ENCODE results near the gene KCNK3.

Gene KCNK3

GRCh38 chr2:26692897-26693849 lies 651 bp downstream of the KCNK3 start:
- Histone ChIP-seq H3K27me3 (ENCODE audit: insufficient read depth, low read depth) (peaks cover 32% of the 10 kb centered on the region), H3K4me3 (IDR thresholded peaks at IDR 0.05; ENCODE audit: insufficient read depth, low read depth, low read length) (no peak overlapping the region), H3K79me2 (ENCODE audit: insufficient read depth, low read depth) (no peaks in the 10 kb centered on the region), H3K36me3 (ENCODE audit: insufficient read depth) (no peaks in the 10 kb centered on the region), H4K20me1 (ENCODE audit: insufficient read depth) (no peaks in the 10 kb centered on the region), H3K9ac (no peak overlapping the region), H3K4me2 (no peak overlapping the region), H3K27ac (no peak overlapping the region), H3K4me1 (ENCODE audit: low read depth, poor library complexity, severe bottlenecking) (no peaks in the 10 kb centered on the region), H2AFZ (ENCODE audit: low read depth) (no peak overlapping the region)
- TF ChIP-seq CTCF (conservative IDR thresholded peaks at IDR 0.05; ENCODE audit: low read depth, low read length) = no peak

- no peaks in the 10 kb centered on the region for H3K4me1 ChIP-seq (ENCODE audit: low read depth, poor library complexity, severe bottlenecking)
- peaks cover 41% of the 10 kb centered on the region for H3K27me3 ChIP-seq (ENCODE audit: insufficient read depth, low read depth)
Measured at GRCh38 chr2:26694001-26694400, 1.5 kb downstream of the KCNK3 start.

GRCh38 chr2:26696351-26696816 lies 3.9 kb downstream of the KCNK3 start:
- no peak for TF ChIP-seq CTCF (conservative IDR thresholded peaks at IDR 0.05; ENCODE audit: low read depth, low read length)
- Histone ChIP-seq H3K36me3 (ENCODE audit: insufficient read depth) (no peaks in the 10 kb centered on the region), H2AFZ (ENCODE audit: low read depth) (no peak overlapping the region), H4K20me1 (ENCODE audit: insufficient read depth) (no peaks in the 10 kb centered on the region), H3K79me2 (ENCODE audit: insufficient read depth, low read depth) (no peaks in the 10 kb centered on the region), H3K4me1 (ENCODE audit: low read depth, poor library complexity, severe bottlenecking) (no peaks in the 10 kb centered on the region), H3K27me3 (ENCODE audit: insufficient read depth, low read depth) (peaks cover 58% of the 10 kb centered on the region), H3K27ac (no peak overlapping the region), H3K4me2 (no peak overlapping the region), H3K9ac (no peak overlapping the region), H3K4me3 (IDR thresholded peaks at IDR 0.05; ENCODE audit: insufficient read depth, low read depth, low read length) (no peak overlapping the region)

More at GRCh38 chr2:26694001-26694400, 1.5 kb downstream of the KCNK3 start:
- H3K79me2 ChIP-seq (ENCODE audit: insufficient read depth, low read depth) = no peaks in the 10 kb centered on the region
- no peaks in the 10 kb centered on the region for H4K20me1 ChIP-seq (ENCODE audit: insufficient read depth)
- H3K9ac ChIP-seq = no peak overlapping the region
- H3K36me3 ChIP-seq (ENCODE audit: insufficient read depth) = no peaks in the 10 kb centered on the region
- no peak overlapping the region for H3K27ac ChIP-seq
- no peak overlapping the region for H3K4me2 ChIP-seq
- no peak overlapping the region for H3K4me3 ChIP-seq (IDR thresholded peaks at IDR 0.05; ENCODE audit: insufficient read depth, low read depth, low read length)
- H2AFZ ChIP-seq (ENCODE audit: low read depth) = no peak overlapping the region
- TF ChIP-seq CTCF (conservative IDR thresholded peaks at IDR 0.05; ENCODE audit: low read depth, low read length) = no peak

GRCh38 chr2:26697425-26697824 lies 4.9 kb downstream of the KCNK3 start:
- Histone ChIP-seq H3K27me3 (ENCODE audit: insufficient read depth, low read depth) (peaks cover 58% of the 10 kb centered on the region), H3K9ac (no peak overlapping the region), H3K4me1 (ENCODE audit: low read depth, poor library complexity, severe bottlenecking) (no peaks in the 10 kb centered on the region), H3K4me3 (IDR thresholded peaks at IDR 0.05; ENCODE audit: insufficient read depth, low read depth, low read length) (no peak overlapping the region), H4K20me1 (ENCODE audit: insufficient read depth) (no peaks in the 10 kb centered on the region), H3K36me3 (ENCODE audit: insufficient read depth) (no peaks in the 10 kb centered on the region), H3K79me2 (ENCODE audit: insufficient read depth, low read depth) (no peaks in the 10 kb centered on the region), H3K4me2 (no peak overlapping the region), H2AFZ (ENCODE audit: low read depth) (no peak overlapping the region), H3K27ac (no peak overlapping the region)
- no peak for TF ChIP-seq CTCF (conservative IDR thresholded peaks at IDR 0.05; ENCODE audit: low read depth, low read length)

Measured in KMS-11 (cell line).